ENCODE measurements around the gene OR5M3.

GRCh38 chr11:56453521-56453920 is 19.6 kb downstream of the OR5M3 start:
- TF ChIP-seq CTCF (IDR thresholded peaks at IDR 0.05; ENCODE audit: insufficient read depth, low read length) (no peak), GABPA (IDR thresholded peaks at IDR 0.05; ENCODE audit: low read depth) (no peak), REST (IDR thresholded peaks at IDR 0.05; ENCODE audit: insufficient replicate concordance, low read depth) (no peak), SPI1 (IDR thresholded peaks at IDR 0.05; ENCODE audit: borderline replicate concordance, low read depth) (no peak)
